Measurements from ENCODE around the gene HLA-C.
"Not testable (repeated sequence)": the region's sequence is repeated elsewhere in the genome, so short reads cannot be mapped to it uniquely, and the experiment has no call there.

HLA-C gene

GRCh38 chr6:31265926-31266325 is 6.0 kb downstream of the HLA-C start:
- TF ChIP-seq CTCF (IDR thresholded peaks at IDR 0.05; ENCODE audit: control insufficient read depth, insufficient read depth, low read depth, low read length, missing control alignments), result no peak
- DNase-seq (ENCODE audit: low read depth), result no peak

GRCh38 chr6:31263346-31263933 is 8.5 kb downstream of the HLA-C start:
- not testable (repeated sequence) for H3K4me3 ChIP-seq (ENCODE audit: control insufficient read depth, low read depth, low read length); DNase-seq (ENCODE audit: low read depth)

More at GRCh38 chr6:31265926-31266325, 6.0 kb downstream of the HLA-C start:
- H3K4me3 ChIP-seq (ENCODE audit: control insufficient read depth, low read depth, low read length), result no peak overlapping the region

- not testable (repeated sequence) for H3K4me3 ChIP-seq (ENCODE audit: control insufficient read depth, low read depth, low read length)
Observed at GRCh38 chr6:31259995-31260394, 11.9 kb downstream of the HLA-C start.

GRCh38 chr6:31252625-31253024 is 19.3 kb downstream of the HLA-C start:
- no peak for TF ChIP-seq CTCF (IDR thresholded peaks at IDR 0.05; ENCODE audit: control insufficient read depth, insufficient read depth, low read depth, low read length, missing control alignments)
- H3K4me3 ChIP-seq (ENCODE audit: control insufficient read depth, low read depth, low read length), result no peak overlapping the region
- DNase-seq (ENCODE audit: low read depth), result no peak

More at GRCh38 chr6:31259995-31260394, 11.9 kb downstream of the HLA-C start:
- not testable (repeated sequence) for DNase-seq (ENCODE audit: low read depth)

GRCh38 chr6:31251261-31251660 is 20.6 kb downstream of the HLA-C start:
- TF ChIP-seq CTCF (IDR thresholded peaks at IDR 0.05; ENCODE audit: control insufficient read depth, insufficient read depth, low read depth, low read length, missing control alignments), result no peak
- no peak overlapping the region for H3K4me3 ChIP-seq (ENCODE audit: control insufficient read depth, low read depth, low read length)
- DNase-seq (ENCODE audit: low read depth), result no peak

GRCh38 chr6:31249184-31249583 is 22.7 kb downstream of the HLA-C start:
- DNase-seq (ENCODE audit: low read depth), result no peak
- no peak for TF ChIP-seq CTCF (IDR thresholded peaks at IDR 0.05; ENCODE audit: control insufficient read depth, insufficient read depth, low read depth, low read length, missing control alignments)
- H3K4me3 ChIP-seq (ENCODE audit: control insufficient read depth, low read depth, low read length), result no peak overlapping the region

GRCh38 chr6:31247813-31248212 is 24.1 kb downstream of the HLA-C start:
- DNase-seq (ENCODE audit: low read depth), result no peak
- no peak for TF ChIP-seq CTCF (IDR thresholded peaks at IDR 0.05; ENCODE audit: control insufficient read depth, insufficient read depth, low read depth, low read length, missing control alignments)
- H3K4me3 ChIP-seq (ENCODE audit: control insufficient read depth, low read depth, low read length), result no peak overlapping the region

GRCh38 chr6:31246051-31246521 is 25.8 kb downstream of the HLA-C start:
- TF ChIP-seq CTCF (IDR thresholded peaks at IDR 0.05; ENCODE audit: control insufficient read depth, insufficient read depth, low read depth, low read length, missing control alignments), result no peak
- H3K4me3 ChIP-seq (ENCODE audit: control insufficient read depth, low read depth, low read length), result no peak overlapping the region
- peak; percentile 24 for DNase-seq (ENCODE audit: low read depth)
